K562 (cell line): ENCODE data around the gene COL4A2. TPM values are rescaled to one million over a fixed set of nuclear protein-coding genes. Genes with fewer than 3 reads are reported as not detected.

ENCODE experiments used
- ATAC-seq: fragments of 200-7000 bp; cut with Tn5 transposase; 3 replicates; pipeline ENCODE4 v1.9.1; 2020; ENCODE audit warnings: moderate library complexity
- BruUV-seq: library from RNA; stranded (reverse); fragments of 400-500 nt; replicated peaks from 2 replicates; lab custom pipeline; 2021; lab: Mats Ljungman, UMichigan
- CTCF ChIA-PET: fragments of 300-600 bp; formaldehyde crosslinking; extraction: SDS; loops from one replicate; lab custom pipeline; 2021; ENCODE audit warnings: low intra/inter-chr PET ratio; lab: Yijun Ruan, JAX
- POLR2A ChIA-PET: fragments of 300-600, 350-650 bp; sonication (Branson Sonifier 250); formaldehyde crosslinking; extraction: SDS; loops from one replicate; lab custom pipeline; 2021; ENCODE audit warnings: antibody characterized with exemption, inconsistent platforms; lab: Yijun Ruan, JAX
- DNase-seq, 4 experiments: peaks; one replicate each; pipeline versions ENCODE4 v3.0.0 to v3.0.0-alpha.2; 2011 to 2018; ENCODE audit warnings: low spot score in 3 of 4, mixed read lengths in 3 of 4; ENCODE audit errors: extremely low read depth in 1 of 4
- FAIRE-seq: peaks from 2 replicates; lab custom pipeline; 2011; peaks lifted over from hg19 to GRCh38; lab: Jason Lieb, UNC
- H2AFZ ChIP-seq: 2 replicates; pipeline ENCODE4 v1.6.0; 2011; ENCODE audit warnings: low read depth, low read length, control low read depth, inconsistent platforms
- H3K27ac ChIP-seq: fragments of 200-600 bp; 3 replicates; pipeline ENCODE4 v1.8.0; 2011; ENCODE audit warnings: low read depth, mild to moderate bottlenecking, control low read depth, inconsistent platforms, low read length, moderate library complexity, mixed read lengths; ENCODE audit errors: extremely low read depth
- H3K27me3 ChIP-seq, 2 experiments: fragments of 300-600 bp in 1 of 2; 2 replicates in 1 of 2; 3 replicates in 1 of 2; pipeline versions ENCODE4 v1.6.0 to v1.8.0; 2011; ENCODE audit warnings: inconsistent platforms in 2 of 2, low read length in 2 of 2, mild to moderate bottlenecking in 1 of 2, mixed read lengths in 1 of 2, moderate library complexity in 1 of 2; ENCODE audit not compliant: control insufficient read depth in 2 of 2, insufficient read depth in 2 of 2
- H3K36me3 ChIP-seq: fragments of 300-600 bp; 3 replicates; pipeline ENCODE4 v1.8.0; 2011; ENCODE audit warnings: mild to moderate bottlenecking, low read length, inconsistent platforms; ENCODE audit not compliant: control insufficient read depth, insufficient read depth
- H3K4me1 ChIP-seq, 2 experiments: fragments of 200-600 bp in 1 of 2; replicated peaks in 1 of 2; 2 replicates in 1 of 2; 3 replicates in 1 of 2; pipeline versions ENCODE4 v1.5.1 to v1.8.0; 2011; ENCODE audit warnings: inconsistent platforms in 2 of 2, low read length in 2 of 2, mild to moderate bottlenecking in 1 of 2, mixed read lengths in 1 of 2, moderate library complexity in 1 of 2; ENCODE audit not compliant: control insufficient read depth in 2 of 2, insufficient read depth in 2 of 2
- H3K4me2 ChIP-seq: 2 replicates; pipeline ENCODE4 v1.6.1; 2011; ENCODE audit warnings: low read length, control low read depth, inconsistent platforms, mixed read lengths; ENCODE audit not compliant: insufficient read depth
- H3K4me3 ChIP-seq: fragments of 200-600 bp; sonication (generic), shearing (Covaris generic); 2 replicates; pipeline ENCODE4 v1.5.1; 2016; ENCODE audit warnings: control low read depth, inconsistent platforms
- H3K79me2 ChIP-seq: fragments of 200-600 bp; 3 replicates; pipeline ENCODE4 v1.8.0; 2011; ENCODE audit warnings: low read length, inconsistent platforms; ENCODE audit not compliant: control insufficient read depth, insufficient read depth
- H3K9ac ChIP-seq, 2 experiments: 2 replicates each; pipeline versions ENCODE4 v1.6.0 to v1.6.1; 2011; ENCODE audit warnings: low read depth in 2 of 2, low read length in 2 of 2, control low read depth in 1 of 2, inconsistent platforms in 1 of 2, mild to moderate bottlenecking in 1 of 2, mixed read lengths in 1 of 2; ENCODE audit not compliant: insufficient read depth in 1 of 2
- H3K9me1 ChIP-seq: one replicate; pipeline ENCODE4 v1.6.0; 2011; ENCODE audit warnings: inconsistent platforms, mild to moderate bottlenecking, low read length, moderate library complexity; ENCODE audit not compliant: control insufficient read depth, insufficient read depth
- H3K9me3 ChIP-seq: replicated peaks from 2 replicates; pipeline ENCODE4 v1.5.1; 2011; ENCODE audit warnings: low read depth, low read length, inconsistent platforms; ENCODE audit not compliant: control insufficient read depth, insufficient read depth
- H4K20me1 ChIP-seq: replicated peaks from 2 replicates; pipeline ENCODE4 v1.6.1; 2011; ENCODE audit warnings: low read length, inconsistent platforms, mixed read lengths; ENCODE audit not compliant: control insufficient read depth, insufficient read depth
- CEBPG ChIP-seq, 3 experiments: fragments of 200-800 bp in 1 of 3; sonication (Bioruptor generic) in 1 of 3; sonication (generic) in 1 of 3; formaldehyde crosslinking in 1 of 3; IDR thresholded peaks in 2 of 3; conservative IDR thresholded peaks in 1 of 3; 2 replicates each; pipeline versions ENCODE4 v1.6.1 to v1.8.0; 2016 to 2022; ENCODE audit warnings: missing compliant biosample characterization in 2 of 3, missing genetic modification characterization in 2 of 3, mild to moderate bottlenecking in 1 of 3, missing genetic modification reagents in 1 of 3
- COPS2 ChIP-seq: fragments of 450-650 bp; conservative IDR thresholded peaks from 2 replicates; pipeline ENCODE4 v1.6.1; 2016; ENCODE audit warnings: mild to moderate bottlenecking, moderate library complexity
- ZNF76 ChIP-seq: fragments of 250-450 bp; sonication (Bioruptor Pico); IDR thresholded peaks from 2 replicates; pipeline ENCODE4 v1.4.0; 2020; ENCODE audit warnings: mild to moderate bottlenecking, moderate library complexity, borderline replicate concordance
- whole genome bisulfite sequencing: fragments of 100-300 bp; shearing (Covaris generic); methylation state at CpG from one replicate; pipeline ENCODE4 v1.1.6; 2016; ENCODE audit warnings: low coverage, mixed read lengths; ENCODE audit not compliant: insufficient coverage; ENCODE audit errors: missing lambda C conversion rate; 5-methylcytosine and 5-hydroxymethylcytosine counted together
- in situ Hi-C: fragments of 300-500 bp; cut with MboI; formaldehyde crosslinking; loops from 4 replicates; pipeline ENCODE4 v1.15.0; 2018; ENCODE audit warnings: inconsistent platforms, mixed read lengths
- intact Hi-C: fragments of 100-400 bp; cut with micrococcal nuclease; formaldehyde crosslinking; loops from 2 replicates; pipeline ENCODE4 v1.14.2; 2022
- polyA plus RNA-seq, 8 experiments: library from polyadenylated mRNA; depleted of rRNA in 4 of 8; stranded (reverse) in 5 of 8; unstranded in 3 of 8; fragments of >200 nt; fragmentation: Nextera tagmentation in 2 of 8; fragmentation: Illumina TruSeq in 1 of 8; extraction: Ambion mirVana in 2 of 8; extraction: Trizol in 1 of 8; gene quantifications; 2 replicates each; pipeline versions ENCODE4 v1.2.1 to v1.2.3, GENCODE V29; 2011 to 2014; ENCODE audit warnings: inconsistent platforms in 1 of 8, missing spikeins in 1 of 8
- total RNA-seq, 7 experiments: library from RNA; depleted of rRNA in 6 of 7; stranded (reverse); fragments of >200 nt in 6 of 7; fragmentation: Illumina TruSeq in 2 of 7; extraction: Trizol in 2 of 7; gene quantifications; 2 replicates each; pipeline versions ENCODE4 v1.2.1 to v1.2.3, GENCODE V29; 2011 to 2021; ENCODE audit warnings: low replicate concordance in 1 of 7

Gene COL4A2
- total and polyA plus RNA-seq, 9 of the 15 experiments (the other 6 are each of a cell fraction or from before 2014, with no cell fraction given): 0.13 to 15.2 (median 8.1) TPM

DNA sequence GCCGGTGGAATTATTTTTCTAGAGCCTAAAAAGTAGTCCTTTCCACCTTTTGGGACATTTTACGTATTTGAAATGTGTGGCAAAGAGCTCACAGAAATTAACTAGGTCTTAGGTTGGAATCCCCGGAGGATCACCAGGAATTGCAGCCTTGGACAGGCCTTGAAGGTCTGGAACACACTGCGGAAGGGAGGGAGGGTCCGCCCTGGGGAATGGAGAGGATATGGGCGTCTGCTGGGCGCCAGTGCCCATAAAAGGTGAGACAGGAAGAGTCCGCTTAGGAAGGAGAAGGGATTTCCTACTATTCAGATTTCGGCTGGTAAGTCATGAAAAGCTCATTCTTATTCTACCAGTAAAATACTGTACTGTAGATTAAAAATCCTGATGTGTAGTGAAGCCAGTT is 111.9 kb downstream of the COL4A2 start:
- no peak for ATAC-seq
- no peak overlapping the region for H3K27ac ChIP-seq
- POLR2A ChIA-PET: interaction anchor here (0.9 kb wide), 1 partner anchor 14 kb away, joined by 3 read pairs; no protein-coding TSS in a partner anchor
- no peaks in the 10 kb centered on the region for H3K9me3 ChIP-seq
- H3K4me2 ChIP-seq: no peak overlapping the region
- no peaks in the 10 kb centered on the region for H3K9me1 ChIP-seq
- TF ChIP-seq ZNF76 (CRISPR knock-in tag): no peak
- CTCF ChIA-PET: no interaction called here
- no peaks in the 10 kb centered on the region; a peak in 1 of 5 replicates for H3K4me1 ChIP-seq
- H3K79me2 ChIP-seq: no peaks in the 10 kb centered on the region
- no peaks in the 10 kb centered on the region for H4K20me1 ChIP-seq
- DNase-seq: no peak
- intact Hi-C loops (loop anchor here (10.0 kb wide), 1 partner anchor 1454 kb away; no protein-coding TSS in a partner anchor), in situ Hi-C loops (no loop called here)
- WGBS: 0% methylated on average over 7 of the region's 9 CpGs
- H3K9ac ChIP-seq: no peak overlapping the region
- no peak overlapping the region for H2AFZ ChIP-seq
- no peak for FAIRE-seq
- H3K4me3 ChIP-seq: no peak overlapping the region
- peaks cover 19 to 50% of the 10 kb centered on the region in 2 experiments; a peak in 4 of 5 replicates for H3K27me3 ChIP-seq
- no TSS peak for BruUV-seq
- H3K36me3 ChIP-seq: no peaks in the 10 kb centered on the region

- no peak overlapping the region for H3K4me2 ChIP-seq
- peaks cover 19 to 48% of the 10 kb centered on the region in 2 experiments; a peak in 4 of 5 replicates for H3K27me3 ChIP-seq
- no peak for ATAC-seq
- no peaks in the 10 kb centered on the region for H4K20me1 ChIP-seq
- H3K4me3 ChIP-seq: no peak overlapping the region
- no peak overlapping the region for H2AFZ ChIP-seq
- H3K9me1 ChIP-seq: no peaks in the 10 kb centered on the region
- H3K27ac ChIP-seq: no peak overlapping the region
- H3K4me1 ChIP-seq: no peaks in the 10 kb centered on the region; a peak in 1 of 5 replicates
- CTCF ChIA-PET: no interaction called here
- no peak for FAIRE-seq
- no peak overlapping the region for H3K9ac ChIP-seq
- in situ Hi-C loops (no loop called here), intact Hi-C loops (loop anchor here (10.0 kb wide), 1 partner anchor 1455 kb away; no protein-coding TSS in a partner anchor)
- DNase-seq: no peak
- no peaks in the 10 kb centered on the region for H3K79me2 ChIP-seq
- H3K9me3 ChIP-seq: no peaks in the 10 kb centered on the region
- WGBS: under 1% methylated on average over 12 of the region's 14 CpGs
- no TSS peak for BruUV-seq
- TF ChIP-seq CEBPG (CRISPR knock-in tag; IDR thresholded peaks at IDR 0.05): no peak
- TF ChIP-seq CEBPG (tag; conservative IDR thresholded peaks at IDR 0.05 in 1 of 2, IDR thresholded peaks at IDR 0.05 in 1 of 2): no peak
- TF ChIP-seq COPS2: no peak
- TF ChIP-seq, all 486 proteins: peak for 0
- H3K36me3 ChIP-seq: no peaks in the 10 kb centered on the region
- POLR2A ChIA-PET: no interaction called here
These were observed 112.3 kb downstream of the COL4A2 start for GRCh38 chr13:110419381-110419791.
